Activated T-cell treated with anti-CD3 and anti-CD28 coated beads for 24 hours (primary cell): Measurements from ENCODE around the gene MCC.

Experiments
- DNase-seq: peaks from one replicate; pipeline ENCODE4 v3.0.0-alpha.2; 2020; ENCODE audit warnings: low read depth

Gene MCC

GRCh38 chr5:113199122-113199905, 288.9 kb downstream of the MCC start:
- no peak for DNase-seq

- DNase-seq: no peak
Observed at GRCh38 chr5:113197456-113198200, 290.6 kb downstream of the MCC start.

GRCh38 chr5:113195771-113196170, 292.5 kb downstream of the MCC start:
- DNase-seq: no peak

- DNase-seq: no peak
Observed at GRCh38 chr5:113195251-113195650, 293.0 kb downstream of the MCC start.

GRCh38 chr5:113194591-113194990, 293.7 kb downstream of the MCC start:
- no peak for DNase-seq

- DNase-seq: no peak
Observed at GRCh38 chr5:113194125-113194524, 294.1 kb downstream of the MCC start.

- DNase-seq: no peak
Observed at GRCh38 chr5:113193311-113193978, 294.8 kb downstream of the MCC start.

GRCh38 chr5:113192541-113192940, 295.7 kb downstream of the MCC start:
- no peak for DNase-seq

GRCh38 chr5:113190347-113190746, 297.9 kb downstream of the MCC start:
- DNase-seq: no peak

- DNase-seq: no peak
Observed at GRCh38 chr5:113189291-113189690, 299.0 kb downstream of the MCC start.

- DNase-seq: no peak
Observed at GRCh38 chr5:113188436-113188835, 299.8 kb downstream of the MCC start.

GRCh38 chr5:113187906-113188305, 300.3 kb downstream of the MCC start:
- DNase-seq: no peak

GRCh38 chr5:113186061-113186460, 302.2 kb downstream of the MCC start:
- no peak for DNase-seq

GRCh38 chr5:113183694-113184093, 304.6 kb downstream of the MCC start:
- DNase-seq: no peak

- DNase-seq: no peak
Observed at GRCh38 chr5:113182658-113183344, 305.5 kb downstream of the MCC start.

GRCh38 chr5:113181853-113182490, 306.3 kb downstream of the MCC start:
- no peak for DNase-seq

GRCh38 chr5:113181409-113181808, 306.8 kb downstream of the MCC start:
- DNase-seq: no peak

- no peak for DNase-seq
Observed at GRCh38 chr5:113179156-113179555, 309.1 kb downstream of the MCC start.

GRCh38 chr5:113178073-113178779, 310.0 kb downstream of the MCC start:
- no peak for DNase-seq

GRCh38 chr5:113177225-113177624, 311.0 kb downstream of the MCC start:
- DNase-seq: no peak

- DNase-seq: no peak
Observed at GRCh38 chr5:113176734-113177133, 311.5 kb downstream of the MCC start.
